Lower leg skin (tissue), 4 donors: ENCODE results near the gene MME. TPM values are rescaled to one million over a fixed set of nuclear protein-coding genes. Genes with fewer than 3 reads are reported as not detected.

Experiments used
- DNase-seq, 2 donors: peaks; one replicate each; pipeline ENCODE4 v3.0.0-alpha.2; 2019; ENCODE audit warnings: low spot score in 2 of 2
- H3K4me3 ChIP-seq: fragments of 200-600 bp; sonication (generic); 2 replicates; pipeline ENCODE4 v1.5.1; 2017; ENCODE audit warnings: mild to moderate bottlenecking, low read depth; ENCODE audit not compliant: poor library complexity, severe bottlenecking
- CTCF ChIP-seq, 3 donors: fragments of 450-650 bp; IDR thresholded peaks; one replicate each; pipeline ENCODE4 v1.5.1; 2016; ENCODE audit warnings: antibody characterized with exemption in 3 of 3, mild to moderate bottlenecking in 3 of 3, moderate library complexity in 2 of 3
- POLR2A ChIP-seq, 2 donors: fragments of 450-650 bp; IDR thresholded peaks; one replicate each; pipeline ENCODE4 v1.6.1; 2016 to 2017; ENCODE audit warnings: antibody characterized with exemption in 2 of 2, mild to moderate bottlenecking in 1 of 2, moderate library complexity in 1 of 2
- WGBS, 2 donors: methylation state at CpG; one replicate each; pipeline ENCODE4 v1.1.5; 2018; 5-methylcytosine and 5-hydroxymethylcytosine counted together
- intact Hi-C: fragments of 100-400 bp; cut with DNase I; formaldehyde crosslinking; loops from one replicate; pipeline ENCODE4 v1.15.0; 2023; ENCODE audit warnings: low total_unique reads
- total RNA-seq, 4 donors: library from RNA; depleted of rRNA; stranded (reverse); fragments of >200 nt; gene quantifications; one replicate each; pipeline ENCODE4 v1.1.0, GENCODE V29; 2016

MME gene
- total RNA-seq, 4 donors from 2014 or later = 3.8 to 11.0 (median 9.6) TPM

- no peak overlapping the region for H3K4me3 ChIP-seq
- no peak for DNase-seq
- intact Hi-C loops = no loop called here
- TF ChIP-seq POLR2A (IDR thresholded peaks at IDR 0.05) (no peak), CTCF (IDR thresholded peaks at IDR 0.05) (no peak)
- WGBS, 2 donors = 96 to 98% methylated on average over 4 of the region's 4 CpGs
Measured at GRCh38 chr3:155189478-155189877, 109.4 kb downstream of the MME start.

GRCh38 chr3:155190691-155191090, 110.6 kb downstream of the MME start:
- intact Hi-C loops = no loop called here
- H3K4me3 ChIP-seq = no peak overlapping the region
- no peak for DNase-seq
- TF ChIP-seq CTCF (IDR thresholded peaks at IDR 0.05) (no peak), POLR2A (IDR thresholded peaks at IDR 0.05) (no peak)

- no peak for TF ChIP-seq CTCF (IDR thresholded peaks at IDR 0.05)
- no peak for TF ChIP-seq POLR2A (IDR thresholded peaks at IDR 0.05)
- WGBS, 2 donors = 67 to 69% methylated on average over 2 of the region's 2 CpGs
- no peak overlapping the region for H3K4me3 ChIP-seq
- intact Hi-C loops = no loop called here
- DNase-seq = no peak
Measured at GRCh38 chr3:155192957-155193746, 113.0 kb downstream of the MME start.

GRCh38 chr3:155193868-155194267, 113.7 kb downstream of the MME start:
- TF ChIP-seq POLR2A (IDR thresholded peaks at IDR 0.05) (no peak), CTCF (IDR thresholded peaks at IDR 0.05) (no peak)
- no peak for DNase-seq
- no peak overlapping the region for H3K4me3 ChIP-seq
- intact Hi-C loops = no loop called here
- 93 to 95% methylated on average over 2 of the region's 2 CpGs for WGBS, 2 donors

GRCh38 chr3:155194973-155195957, 115.1 kb downstream of the MME start:
- no peak for TF ChIP-seq POLR2A (IDR thresholded peaks at IDR 0.05)
- H3K4me3 ChIP-seq = no peak overlapping the region
- WGBS, 2 donors = 90 to 92% methylated on average over 8 of the region's 8 CpGs
- intact Hi-C loops = no loop called here
- no peak for DNase-seq
